Islet of Langerhans (tissue), 1 donor: Measurements from ENCODE around the gene SEMA4D.

Source experiments
- FAIRE-seq: peaks from one replicate; lab custom pipeline; 2011; peaks lifted over from hg19 to GRCh38; lab: Jason Lieb, UNC

Gene SEMA4D

GRCh38 chr9:89528131-89528530 is 30.2 kb upstream of the SEMA4D start:
- no peak for FAIRE-seq

DNA sequence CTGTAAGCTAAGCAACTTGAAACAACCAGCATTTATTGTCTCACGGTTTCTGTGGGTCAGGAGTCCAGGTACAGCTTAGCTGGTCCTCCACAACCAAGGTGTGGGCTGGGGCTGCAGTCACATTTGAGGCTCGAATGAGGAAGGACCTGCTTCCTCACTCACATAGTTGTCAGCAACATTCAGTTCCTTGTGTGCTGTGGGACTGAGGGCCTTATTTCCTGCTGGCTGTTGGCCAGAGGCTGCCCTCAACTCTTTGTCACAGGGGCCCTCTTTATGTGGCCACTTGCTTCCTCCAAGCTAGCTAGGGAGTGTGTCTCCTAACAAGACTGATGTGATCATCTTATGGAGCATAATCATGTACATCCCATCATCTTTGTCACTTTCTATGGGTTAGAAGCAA is 29.2 kb upstream of the SEMA4D start:
- no peak for FAIRE-seq

- FAIRE-seq, result no peak
These were observed 28.8 kb upstream of the SEMA4D start for GRCh38 chr9:89526667-89527066.

DNA sequence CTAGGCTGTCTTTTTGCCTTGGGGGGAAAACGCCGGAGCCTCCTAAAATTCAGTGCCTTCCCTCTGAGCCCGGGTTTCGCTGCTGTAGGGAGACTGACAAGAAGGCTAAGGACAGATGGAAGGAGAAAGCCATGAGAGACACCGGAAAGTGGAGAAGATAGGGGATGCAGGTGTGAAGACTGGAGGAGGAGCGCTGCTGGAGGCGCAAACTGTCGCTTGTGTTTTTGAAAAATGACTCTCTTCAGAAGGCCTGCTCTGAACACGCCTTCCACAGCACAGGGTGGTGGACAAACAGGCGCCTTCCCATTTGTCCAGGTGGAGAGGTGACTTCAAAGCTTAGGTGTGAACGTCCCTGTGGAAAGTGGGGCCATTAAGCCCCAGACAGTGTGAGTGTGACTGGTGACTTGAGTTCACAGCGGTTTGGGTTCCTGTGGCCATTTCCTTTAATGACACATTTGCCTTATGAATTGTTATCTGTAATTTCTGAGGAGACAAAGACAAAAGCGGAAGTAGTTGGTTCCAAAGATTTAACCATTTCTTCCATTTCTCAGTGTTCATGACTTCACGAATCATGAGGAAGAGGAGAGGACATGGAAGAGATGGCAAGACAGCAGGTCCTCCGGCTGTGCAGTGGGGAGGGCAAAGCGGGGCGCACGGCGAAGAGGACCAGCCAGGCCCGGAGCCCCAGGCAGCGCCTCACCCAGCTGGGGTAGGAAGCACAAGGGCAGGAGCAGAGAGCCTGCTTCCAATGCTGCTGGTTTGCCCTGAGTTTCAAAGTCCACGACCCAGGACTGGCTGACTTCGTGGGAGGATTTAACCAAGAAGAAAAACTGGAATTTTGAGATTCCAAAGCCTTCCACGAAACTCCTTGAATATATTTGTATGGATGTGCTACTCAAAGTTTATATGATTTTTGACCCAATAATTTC is 27.8 kb upstream of the SEMA4D start:
- FAIRE-seq, result no peak

DNA sequence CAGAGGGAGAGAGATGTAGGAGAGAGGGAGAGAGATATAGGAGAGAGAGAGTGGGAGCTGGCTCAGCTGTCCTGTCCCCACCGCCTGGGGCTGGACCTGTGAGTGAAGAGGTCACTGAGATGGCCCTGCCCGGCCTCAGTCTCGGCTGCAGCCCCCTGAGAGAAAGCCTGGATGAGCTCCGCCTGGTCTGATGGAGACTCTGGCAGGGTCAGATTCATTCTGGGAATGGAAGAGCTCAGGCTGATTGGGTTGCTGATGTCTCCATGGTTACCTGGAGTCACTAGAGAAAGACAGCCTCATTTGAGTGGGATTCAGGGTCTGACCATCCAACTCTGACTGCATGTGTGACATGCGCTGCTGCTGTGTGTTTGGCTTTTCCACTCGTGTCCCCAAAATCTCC is 27.1 kb upstream of the SEMA4D start:
- FAIRE-seq, result no peak

GRCh38 chr9:89523948-89524347 is 26.0 kb upstream of the SEMA4D start:
- no peak for FAIRE-seq

DNA sequence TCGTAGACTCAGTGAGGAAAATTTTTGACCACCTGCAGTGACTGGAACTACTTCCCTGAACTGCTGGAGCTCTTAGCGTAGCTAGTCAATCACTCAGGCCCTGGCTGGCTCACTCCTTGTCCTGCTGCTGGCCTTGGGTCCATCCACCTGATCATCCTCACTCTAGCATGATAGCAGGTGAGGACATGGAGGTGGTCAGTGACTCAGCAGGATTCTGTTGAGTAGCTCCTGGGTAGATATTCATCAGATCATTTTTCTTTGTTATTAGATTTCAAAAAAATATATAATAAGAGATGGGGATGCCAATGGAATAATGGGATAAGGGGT is 25.0 kb upstream of the SEMA4D start:
- FAIRE-seq, result no peak

GRCh38 chr9:89522261-89522958 is 24.5 kb upstream of the SEMA4D start:
- no peak for FAIRE-seq

DNA sequence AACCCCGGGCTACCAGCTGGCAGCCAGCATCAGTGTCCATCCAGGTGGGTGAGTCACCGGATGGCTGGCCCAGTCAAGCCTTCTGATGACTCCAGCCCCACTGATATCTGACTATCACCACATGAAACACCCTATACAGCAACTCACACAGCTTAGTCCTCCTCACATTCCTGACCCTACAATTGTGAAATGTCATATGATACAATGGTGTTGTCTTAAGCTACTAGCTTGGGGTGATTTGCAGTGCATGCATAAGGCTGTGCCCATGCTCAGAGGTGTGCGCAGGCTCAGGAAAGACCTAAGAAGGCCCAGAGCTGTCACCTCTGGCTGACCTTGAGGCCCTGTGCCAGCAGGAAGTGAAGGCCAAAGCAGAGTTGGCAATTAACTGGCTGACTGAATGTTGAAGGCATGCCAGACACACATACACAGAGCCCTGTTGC is 21.5 kb upstream of the SEMA4D start:
- FAIRE-seq, result no peak

- no peak for FAIRE-seq
These were observed 20.8 kb upstream of the SEMA4D start for GRCh38 chr9:89518466-89519365.

- FAIRE-seq, result no peak
These were observed 17.5 kb upstream of the SEMA4D start for GRCh38 chr9:89515416-89515815.

- no peak for FAIRE-seq
These were observed 17.0 kb upstream of the SEMA4D start for GRCh38 chr9:89514956-89515355.

- no peak for FAIRE-seq
These were observed 16.4 kb upstream of the SEMA4D start for GRCh38 chr9:89514337-89514736.

- FAIRE-seq, result no peak
These were observed 15.9 kb upstream of the SEMA4D start for GRCh38 chr9:89513837-89514236.

DNA sequence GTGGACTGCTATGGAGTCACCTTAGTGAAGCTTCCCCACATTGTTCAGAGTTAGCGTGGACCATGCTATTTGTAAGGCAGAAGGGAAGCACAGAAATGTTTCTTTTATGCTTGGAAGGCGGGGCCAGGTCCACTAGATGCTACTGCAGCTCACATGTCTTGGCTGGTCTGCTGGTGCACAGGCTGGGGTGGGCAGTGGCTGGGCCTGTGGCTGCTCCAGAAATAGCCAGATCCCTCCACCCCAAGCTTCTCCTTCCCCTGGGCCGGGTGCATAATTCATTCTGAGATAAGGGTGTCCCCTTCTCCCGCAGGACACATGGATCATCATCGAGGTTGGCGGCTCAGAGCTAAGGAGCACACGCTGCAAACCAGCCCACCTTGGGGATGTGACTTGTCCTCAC is 14.5 kb upstream of the SEMA4D start:
- no peak for FAIRE-seq

DNA sequence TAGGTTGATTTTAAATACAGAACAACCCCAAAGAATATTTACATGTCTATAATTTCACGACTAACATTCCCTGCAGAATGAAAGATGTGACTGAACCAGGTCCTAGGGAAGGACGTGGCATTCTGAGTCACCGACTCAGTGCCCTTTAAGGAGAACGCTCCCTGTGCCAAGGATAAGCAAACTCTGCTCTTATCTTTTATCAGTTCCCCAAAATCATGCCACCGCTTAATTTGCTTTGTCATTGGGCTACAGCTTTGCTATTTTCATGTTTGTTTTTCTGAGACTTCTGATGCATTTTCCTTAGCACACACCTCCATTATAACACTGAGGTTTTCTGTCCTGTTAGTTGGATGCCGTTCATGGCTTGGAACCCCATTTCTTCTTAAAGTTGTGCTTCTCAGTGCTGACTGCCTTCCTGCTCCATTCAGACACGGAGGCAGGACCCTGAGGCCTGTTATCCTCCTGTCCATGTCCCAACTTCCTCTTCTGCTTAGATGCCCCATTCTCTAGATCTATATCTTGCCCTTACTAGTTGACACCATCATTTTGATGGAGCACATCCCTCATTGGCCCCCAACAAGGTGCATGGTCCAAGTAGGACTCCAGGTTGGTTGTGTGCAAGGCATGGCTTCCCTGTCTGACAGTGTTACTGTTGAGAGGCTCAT is 11.2 kb upstream of the SEMA4D start:
- no peak for FAIRE-seq

- FAIRE-seq, result no peak
These were observed 8.0 kb upstream of the SEMA4D start for GRCh38 chr9:89505911-89506310.

DNA sequence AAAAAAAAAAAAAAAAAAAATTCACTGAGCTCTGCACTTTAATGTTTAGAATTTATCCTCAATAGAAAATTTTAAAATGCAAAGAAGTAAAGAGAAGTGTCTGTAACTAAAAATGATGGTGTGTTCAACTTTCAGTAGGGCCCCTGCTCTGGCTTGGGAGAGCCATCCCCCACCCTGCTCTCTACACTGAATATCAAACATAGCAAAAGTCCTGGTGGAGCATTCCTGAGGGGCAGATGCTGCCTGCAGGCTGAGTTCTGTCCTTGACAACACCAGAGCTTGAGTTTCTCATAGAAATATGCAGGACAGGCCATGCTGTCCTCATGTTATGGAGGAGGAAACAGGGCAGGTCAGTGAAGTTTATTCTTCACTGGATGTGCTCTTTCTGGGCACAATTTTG is 7.1 kb upstream of the SEMA4D start:
- FAIRE-seq, result no peak

DNA sequence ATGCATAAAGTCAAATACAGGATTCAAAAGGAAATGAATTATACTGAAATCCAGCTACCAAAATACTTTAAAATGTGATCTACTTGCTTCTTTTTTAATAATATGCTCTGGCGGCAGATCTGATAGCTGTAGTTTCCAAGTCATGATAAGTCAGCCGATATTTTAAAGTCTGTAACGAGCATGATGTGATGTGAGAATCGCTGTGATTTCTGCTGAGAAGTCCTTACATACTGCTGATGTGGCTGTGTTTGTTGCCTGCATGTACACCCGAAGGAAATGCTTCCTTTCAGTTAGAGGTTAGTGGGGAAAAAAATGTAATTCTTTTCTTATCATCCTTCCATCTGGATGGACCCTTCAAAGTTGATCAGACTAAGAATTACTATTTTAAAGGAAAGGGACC is 4.8 kb upstream of the SEMA4D start:
- FAIRE-seq, result no peak

DNA sequence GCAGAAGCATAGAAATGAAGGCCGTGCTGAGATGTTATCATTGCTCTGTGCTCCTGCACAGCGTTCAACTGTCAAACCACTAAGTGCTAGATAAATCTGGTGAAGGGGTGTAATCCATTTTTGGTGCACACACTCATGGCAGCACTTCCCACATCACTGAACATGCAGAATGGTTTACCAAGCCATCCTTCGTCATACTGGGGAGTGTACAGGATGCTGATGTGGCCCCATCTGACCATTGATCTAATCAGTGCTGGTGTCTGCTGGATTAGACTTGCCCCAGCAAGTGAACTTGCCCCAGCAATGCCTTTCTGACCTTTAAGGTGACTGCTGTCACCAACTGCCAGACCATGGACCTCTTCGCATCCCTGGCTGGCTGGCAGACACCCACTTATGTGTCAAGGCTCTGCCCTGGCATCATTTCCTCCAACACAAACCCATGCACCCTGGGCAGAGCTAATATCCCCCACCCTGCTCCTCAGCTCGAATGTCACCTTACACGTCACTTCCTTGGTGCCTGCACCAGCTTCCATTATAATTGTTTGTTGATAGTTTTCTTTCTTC is 4.2 kb upstream of the SEMA4D start:
- no peak for FAIRE-seq

- no peak for FAIRE-seq
These were observed 3.5 kb upstream of the SEMA4D start for GRCh38 chr9:89501311-89501898.
